Measurements from ENCODE around the gene VSNL1.

DNA sequence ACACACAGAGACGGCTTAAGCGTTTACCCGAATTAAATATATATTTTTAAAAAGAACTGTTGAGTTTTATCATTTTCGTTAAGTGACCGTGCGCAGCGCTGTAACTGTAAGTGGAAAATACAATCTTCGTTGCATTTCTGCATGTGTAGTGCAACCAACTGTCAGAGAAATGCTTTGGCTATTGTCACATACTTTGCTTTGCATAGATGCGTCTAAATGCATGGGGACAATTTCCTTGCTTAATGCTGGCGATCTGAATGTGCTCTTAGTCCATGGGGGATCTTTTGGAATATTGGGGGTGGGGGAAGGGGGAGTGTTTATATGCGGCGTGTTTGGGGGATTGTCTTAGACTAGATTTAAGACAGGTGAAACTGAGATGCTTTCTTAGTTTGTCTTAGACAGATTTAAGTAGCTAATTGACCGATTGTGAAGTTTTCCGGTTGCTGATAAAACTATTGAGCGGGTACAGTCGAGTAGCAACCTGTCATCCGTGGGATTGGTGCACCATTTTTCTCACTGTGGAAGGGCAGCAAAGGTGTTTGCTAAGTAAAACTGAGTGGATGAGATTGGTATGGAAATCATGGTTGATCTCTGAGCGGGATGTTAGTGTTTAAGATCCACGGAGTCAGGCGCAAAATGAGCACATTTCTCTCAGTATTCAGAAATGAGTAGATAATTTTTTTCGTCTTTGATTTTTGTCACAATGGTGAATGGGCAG lies 476 bp downstream of the VSNL1 start:
- TF ChIP-seq CTCF (IDR thresholded peaks at IDR 0.05), result no peak
- no peak for TF ChIP-seq POLR2A (IDR thresholded peaks at IDR 0.05)

Measured in vagina (tissue), 2 donors.